SU-DHL-6 (cell line): ENCODE results near the gene DOK6.

ENCODE experiments used
- H2AFZ ChIP-seq: fragments of 200-600 bp; sonication (generic); 2 replicates; pipeline ENCODE4 v1.6.1; 2014; ENCODE audit warnings: low read depth, mild to moderate bottlenecking, moderate library complexity, mixed read lengths, antibody characterized with exemption, low read length; ENCODE audit not compliant: severe bottlenecking
- H3F3A ChIP-seq: fragments of 200-600 bp; shearing (Covaris generic); 2 replicates; pipeline ENCODE4 v1.6.0; 2016; ENCODE audit warnings: antibody characterized with exemption, mild to moderate bottlenecking; ENCODE audit not compliant: insufficient read depth
- H3K27ac ChIP-seq: fragments of 200-600 bp; sonication (generic); 2 replicates; pipeline ENCODE4 v1.5.1; 2016; ENCODE audit warnings: low read depth, mild to moderate bottlenecking, low read length, moderate library complexity, mixed read lengths
- H3K27me3 ChIP-seq: fragments of 200-600 bp; sonication (generic), shearing (Covaris generic); 2 replicates; pipeline ENCODE4 v1.6.0; 2014; ENCODE audit warnings: mild to moderate bottlenecking, low read length
- H3K36me3 ChIP-seq: fragments of 200-600 bp; sonication (generic); 2 replicates; pipeline ENCODE4 v1.6.1; 2014; ENCODE audit warnings: mild to moderate bottlenecking, low read length, mixed read lengths
- H3K4me2 ChIP-seq: fragments of 300-600, 200-600 bp; shearing (Covaris generic), sonication (generic); 2 replicates; pipeline ENCODE4 v1.6.0; 2014; ENCODE audit warnings: low read length, low read depth, mild to moderate bottlenecking; ENCODE audit not compliant: poor library complexity, severe bottlenecking
- H3K4me3 ChIP-seq: fragments of 200-600 bp; sonication (generic); 2 replicates; pipeline ENCODE4 v1.5.1; 2014; ENCODE audit warnings: antibody characterized with exemption, low read length, mild to moderate bottlenecking, mixed read lengths; ENCODE audit not compliant: insufficient read depth, poor library complexity, severe bottlenecking
- H3K79me2 ChIP-seq: fragments of 200-600 bp; sonication (generic); 2 replicates; pipeline ENCODE4 v1.6.1; 2014; ENCODE audit warnings: mild to moderate bottlenecking, low read length, moderate library complexity; ENCODE audit not compliant: insufficient read depth
- H3K9ac ChIP-seq: fragments of 200-600 bp; sonication (generic); 2 replicates; pipeline ENCODE4 v1.7.0; 2014; ENCODE audit warnings: mild to moderate bottlenecking, low read length
- H3K9me2 ChIP-seq: fragments of 200-600 bp; sonication (generic); replicated peaks from 2 replicates; pipeline ENCODE4 v1.6.1; 2014; ENCODE audit warnings: low read length; ENCODE audit not compliant: insufficient read depth
- H3K9me3 ChIP-seq: fragments of 200-600 bp; sonication (generic); 2 replicates; pipeline ENCODE4 v1.6.1; 2014; ENCODE audit warnings: low read length, mixed read lengths; ENCODE audit not compliant: insufficient read depth
- H4K20me1 ChIP-seq: fragments of 200-600 bp; sonication (generic); 2 replicates; pipeline ENCODE4 v1.6.1; 2014; ENCODE audit warnings: low read depth, mild to moderate bottlenecking, antibody characterized with exemption, low read length, moderate library complexity, mixed read lengths
- CTCF ChIP-seq: fragments of 200-600 bp; sonication (generic); IDR thresholded peaks from one replicate; pipeline ENCODE4 v1.5.1; 2017; ENCODE audit warnings: antibody characterized with exemption, mild to moderate bottlenecking, low read length, moderate library complexity; ENCODE audit not compliant: insufficient read depth, poor library complexity, severe bottlenecking
- EZH2phosphoT487 ChIP-seq: fragments of 200-600 bp; sonication (generic), shearing (Covaris generic); conservative IDR thresholded peaks from 2 replicates; pipeline ENCODE4 v1.6.1; 2018; ENCODE audit warnings: mild to moderate bottlenecking, antibody characterized with exemption, low read length, moderate library complexity, mixed read lengths

The DOK6 gene

GRCh38 chr18:69495841-69496533 is 95.3 kb downstream of the DOK6 start:
- Histone ChIP-seq H3K27me3 (no peaks in the 10 kb centered on the region), H3K27ac (no peak overlapping the region), H3K79me2 (no peaks in the 10 kb centered on the region), H3K4me3 (no peak overlapping the region), H3K4me2 (no peak overlapping the region), H3K9me2 (no peaks in the 10 kb centered on the region), H2AFZ (no peak overlapping the region), H3K9me3 (no peaks in the 10 kb centered on the region), H4K20me1 (no peaks in the 10 kb centered on the region), H3K36me3 (no peaks in the 10 kb centered on the region), H3F3A (no peaks in the 10 kb centered on the region), H3K9ac (no peak overlapping the region)
- TF ChIP-seq CTCF (no peak), EZH2phosphoT487 (no peak)

- Histone ChIP-seq H3K27me3 (no peaks in the 10 kb centered on the region), H3K9me3 (no peaks in the 10 kb centered on the region), H3K9ac (no peak overlapping the region), H3K4me3 (no peak overlapping the region), H2AFZ (no peak overlapping the region), H4K20me1 (no peaks in the 10 kb centered on the region), H3K36me3 (no peaks in the 10 kb centered on the region), H3K27ac (no peak overlapping the region), H3K4me2 (no peak overlapping the region), H3K9me2 (no peaks in the 10 kb centered on the region), H3F3A (no peaks in the 10 kb centered on the region), H3K79me2 (no peaks in the 10 kb centered on the region)
- TF ChIP-seq EZH2phosphoT487 (no peak), CTCF (no peak)
These were observed 118.3 kb downstream of the DOK6 start for GRCh38 chr18:69518989-69519388.

GRCh38 chr18:69523582-69523981 is 122.9 kb downstream of the DOK6 start:
- Histone ChIP-seq H3K9me2 (no peaks in the 10 kb centered on the region), H3F3A (no peaks in the 10 kb centered on the region)

More at GRCh38 chr18:69523582-69523981, 122.9 kb downstream of the DOK6 start:
- Histone ChIP-seq H3K27ac (no peak overlapping the region), H3K27me3 (no peaks in the 10 kb centered on the region), H2AFZ (no peak overlapping the region), H3K9ac (no peak overlapping the region), H3K4me3 (no peak overlapping the region), H3K9me3 (no peaks in the 10 kb centered on the region), H3K4me2 (no peak overlapping the region), H3K36me3 (no peaks in the 10 kb centered on the region), H4K20me1 (no peaks in the 10 kb centered on the region), H3K79me2 (no peaks in the 10 kb centered on the region)
- TF ChIP-seq CTCF (no peak), EZH2phosphoT487 (no peak)
